ENCODE measurements around the gene ALDH4A1. TPM values are rescaled to one million over a fixed set of nuclear protein-coding genes. Genes with fewer than 3 reads are reported as not detected.

The ALDH4A1 gene
- total and polyA plus RNA-seq, 12 donors = 11.3 to 46.9 (median 19.8) TPM

- intact Hi-C loops (cut with DNase I) = no loop called here
- no peaks in the 10 kb centered on the region for H3K9me3 ChIP-seq (replicated peaks in 1 of 3)
- DNase-seq = no peak
- H3K4me1 ChIP-seq (replicated peaks in 1 of 2) = no peaks in the 10 kb centered on the region
- 76 to 94% (median 81%) methylated on average over 3 to 9 of the region's 9 CpGs for WGBS, 4 donors
- no peaks in the 10 kb centered on the region for H3K27me3 ChIP-seq
- no peaks in the 10 kb centered on the region for H3K36me3 ChIP-seq (replicated peaks in 1 of 2)
- TF ChIP-seq POLR2A (IDR thresholded peaks at IDR 0.05) = no peak
- no peak for TF ChIP-seq CTCF (IDR thresholded peaks at IDR 0.05)
- no peak overlapping the region for H3K4me3 ChIP-seq
- H3K27ac ChIP-seq = no peak overlapping the region
Measured at GRCh38 chr1:18865176-18865575, 37.2 kb downstream of the ALDH4A1 start.

- Histone ChIP-seq H3K9me3 (replicated peaks in 1 of 3) (no peaks in the 10 kb centered on the region), H3K4me1 (replicated peaks in 1 of 2) (no peaks in the 10 kb centered on the region), H3K27me3 (no peaks in the 10 kb centered on the region), H3K36me3 (replicated peaks in 1 of 2) (no peaks in the 10 kb centered on the region), H3K4me3 (no peak overlapping the region), H3K27ac (no peak overlapping the region)
- no peak for DNase-seq
- no peak for TF ChIP-seq POLR2A (IDR thresholded peaks at IDR 0.05)
- no peak for TF ChIP-seq CTCF (IDR thresholded peaks at IDR 0.05)
- WGBS, 4 donors = 68 to 92% (median 72%) methylated on average over 2 to 8 of the region's 8 CpGs
- intact Hi-C loops (cut with DNase I) = no loop called here
Measured at GRCh38 chr1:18861590-18861989, 40.8 kb downstream of the ALDH4A1 start.

- DNase-seq = no peak
- WGBS, 4 donors = 74 to 87% (median 81%) methylated on average over 9 of the region's 9 CpGs
Measured at GRCh38 chr1:18861082-18861481, 41.3 kb downstream of the ALDH4A1 start.

GRCh38 chr1:18859560-18859959, 42.8 kb downstream of the ALDH4A1 start, which contains the start of gene TAS1R2:
TSS of gene TAS1R2 (minus strand) at chr1:18859660. CDS start at chr1:18859660, 0 bp downstream.
- intact Hi-C loops (cut with DNase I) = no loop called here
- Histone ChIP-seq H3K36me3 (replicated peaks in 1 of 2) (no peaks in the 10 kb centered on the region), H3K4me1 (replicated peaks in 1 of 2) (peaks cover 0 to 4% of the 10 kb centered on the region in 2 donors), H3K27me3 (no peaks in the 10 kb centered on the region), H3K9me3 (replicated peaks in 1 of 3) (no peaks in the 10 kb centered on the region), H3K4me3 (no peak within 1 kb of the TSS), H3K27ac (no peak within 1 kb of the TSS)
- DNase-seq = no peak
- 61 to 83% (median 67%) methylated on average over 3 to 4 of the region's 4 CpGs for WGBS, 4 donors
- no peak for TF ChIP-seq POLR2A (IDR thresholded peaks at IDR 0.05)
- TF ChIP-seq CTCF (IDR thresholded peaks at IDR 0.05) = no peak

More at GRCh38 chr1:18861082-18861481, 41.3 kb downstream of the ALDH4A1 start:
- Histone ChIP-seq H3K36me3 (replicated peaks in 1 of 2) (no peaks in the 10 kb centered on the region), H3K27me3 (no peaks in the 10 kb centered on the region), H3K4me1 (replicated peaks in 1 of 2) (no peaks in the 10 kb centered on the region), H3K27ac (no peak overlapping the region), H3K4me3 (no peak overlapping the region), H3K9me3 (replicated peaks in 1 of 3) (no peaks in the 10 kb centered on the region)
- TF ChIP-seq POLR2A (IDR thresholded peaks at IDR 0.05) (no peak), CTCF (IDR thresholded peaks at IDR 0.05) (no peak)
- intact Hi-C loops (cut with DNase I) = no loop called here

Measured in adrenal gland (tissue), 12 donors.